ENCODE results near the gene PDE1C. TPM values are rescaled to one million over a fixed set of nuclear protein-coding genes. Genes with fewer than 3 reads are reported as not detected.

PDE1C gene
- polyA plus RNA-seq, 3 donors = 2.5 to 5.0 (median 4.4) TPM

- no peak for DNase-seq
Observed at GRCh38 chr7:31893365-31893764, 176.8 kb downstream of the PDE1C start.

DNA sequence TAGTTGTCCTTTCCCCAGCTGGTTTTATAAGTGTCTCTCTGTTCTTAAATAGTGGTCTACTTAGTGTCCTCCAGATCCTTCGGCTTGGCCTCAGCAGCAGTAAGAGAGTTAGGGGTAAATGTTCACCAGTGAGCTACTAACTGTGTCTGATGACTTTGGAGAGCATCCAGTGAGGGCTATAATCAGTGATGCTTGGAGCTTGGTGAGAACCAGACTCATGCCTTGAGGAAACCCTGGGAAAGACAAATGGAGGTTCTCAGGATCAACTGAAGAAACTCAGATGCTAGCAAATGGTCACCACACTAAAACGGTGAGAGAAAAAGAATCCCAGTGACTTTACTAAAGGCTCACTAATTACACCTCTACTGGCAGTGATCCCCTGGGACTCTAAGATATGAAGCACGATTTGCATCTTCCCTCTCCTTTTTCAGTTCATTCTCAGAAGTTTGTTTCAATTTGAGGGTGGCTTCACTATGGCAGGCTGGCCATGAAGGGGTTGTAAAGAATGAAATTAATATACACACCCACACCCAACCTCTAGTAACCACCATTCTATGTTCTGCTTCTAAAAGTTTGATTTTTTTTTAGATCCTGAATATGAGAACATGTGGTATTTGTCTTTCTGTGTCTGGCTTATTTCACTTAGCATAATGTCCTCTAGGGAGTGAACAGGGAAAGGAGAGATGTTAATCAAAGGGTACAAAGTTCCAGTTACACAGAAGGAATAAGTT lies 177.9 kb downstream of the PDE1C start:
- no peak for DNase-seq

DNA sequence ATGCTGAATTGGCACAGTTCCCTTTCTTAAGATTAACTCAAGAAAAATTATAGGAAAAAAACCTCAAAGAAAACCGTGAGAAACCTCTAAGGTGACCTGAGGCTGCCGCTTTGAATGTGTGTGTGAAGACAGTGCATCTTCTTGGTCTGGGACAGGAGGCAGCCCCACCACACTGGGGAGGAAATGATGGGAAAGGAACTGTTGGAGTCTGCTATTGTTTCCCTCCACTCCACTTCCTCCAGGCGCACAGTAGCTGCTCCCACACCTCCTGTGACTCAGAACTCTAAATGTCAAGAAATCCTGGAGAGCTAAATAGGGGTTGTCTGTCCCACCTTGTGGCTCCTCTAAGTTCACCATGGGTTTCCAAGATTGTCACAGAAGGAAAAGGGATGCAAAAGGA lies 179.4 kb downstream of the PDE1C start:
- no peak for DNase-seq

- DNase-seq = no peak
Observed at GRCh38 chr7:31890198-31890597, 180.0 kb downstream of the PDE1C start.

GRCh38 chr7:31887006-31887405 lies 183.2 kb downstream of the PDE1C start:
- no peak for DNase-seq

DNA sequence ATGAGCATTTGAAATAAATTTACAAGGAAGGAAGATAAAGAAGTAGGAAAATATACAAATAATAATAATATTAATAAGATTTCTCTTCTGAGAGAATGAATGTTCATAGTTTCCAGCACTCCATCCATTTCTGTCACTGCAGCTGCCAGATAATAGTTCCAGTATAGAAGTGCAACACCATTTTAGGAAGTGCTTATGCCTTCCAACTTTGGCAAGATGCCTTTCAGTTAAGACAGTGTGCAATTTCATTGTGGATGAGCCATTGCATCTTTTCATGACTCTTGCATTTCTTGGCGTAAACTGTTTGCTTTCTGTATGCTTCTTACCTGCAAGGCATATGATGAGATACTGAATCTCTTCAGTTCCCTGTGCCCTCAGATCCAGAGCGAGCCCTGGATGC lies 185.0 kb downstream of the PDE1C start:
- DNase-seq = no peak

GRCh38 chr7:31883761-31884164 lies 186.4 kb downstream of the PDE1C start:
- no peak for DNase-seq

GRCh38 chr7:31882187-31882586 lies 188.0 kb downstream of the PDE1C start:
- DNase-seq = no peak

DNA sequence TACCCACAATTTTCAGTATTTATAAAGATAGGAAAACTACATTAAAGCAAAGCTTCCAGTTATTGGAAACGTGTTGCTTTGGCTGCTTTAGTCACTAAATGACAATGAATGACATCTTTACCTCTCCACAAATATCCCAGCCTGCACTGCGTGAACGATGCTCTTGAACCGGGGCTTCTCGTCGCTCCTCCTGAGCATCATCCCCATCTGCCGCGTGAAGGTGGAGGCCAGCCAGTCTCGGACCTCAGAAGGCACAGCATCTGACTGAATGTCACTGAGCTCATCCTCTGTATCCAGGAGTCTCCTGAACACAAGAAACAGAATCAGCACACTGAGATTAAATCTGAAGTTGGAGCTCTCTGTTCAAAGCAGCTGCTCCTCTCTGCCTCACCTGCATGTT lies 191.3 kb downstream of the PDE1C start:
- no peak for DNase-seq

DNA sequence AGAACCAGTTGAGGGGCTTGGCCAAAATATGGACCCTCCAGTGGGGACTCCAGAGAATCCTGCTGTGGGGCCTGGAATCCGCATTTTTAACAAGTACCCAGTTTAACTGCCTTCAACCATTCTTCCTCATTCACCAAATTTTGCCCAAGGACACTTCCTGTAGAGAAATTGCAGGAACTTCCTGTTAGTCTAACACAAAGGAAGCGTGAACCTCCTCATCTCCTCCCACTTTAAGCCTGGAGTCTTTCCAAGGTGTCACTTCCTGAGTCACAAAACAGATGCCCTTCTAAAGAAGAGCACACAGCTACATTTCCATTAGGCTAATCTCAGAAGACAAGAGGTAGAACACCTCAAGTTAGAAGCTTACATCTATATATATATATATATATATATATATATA lies 194.8 kb downstream of the PDE1C start:
- DNase-seq = no peak

DNA sequence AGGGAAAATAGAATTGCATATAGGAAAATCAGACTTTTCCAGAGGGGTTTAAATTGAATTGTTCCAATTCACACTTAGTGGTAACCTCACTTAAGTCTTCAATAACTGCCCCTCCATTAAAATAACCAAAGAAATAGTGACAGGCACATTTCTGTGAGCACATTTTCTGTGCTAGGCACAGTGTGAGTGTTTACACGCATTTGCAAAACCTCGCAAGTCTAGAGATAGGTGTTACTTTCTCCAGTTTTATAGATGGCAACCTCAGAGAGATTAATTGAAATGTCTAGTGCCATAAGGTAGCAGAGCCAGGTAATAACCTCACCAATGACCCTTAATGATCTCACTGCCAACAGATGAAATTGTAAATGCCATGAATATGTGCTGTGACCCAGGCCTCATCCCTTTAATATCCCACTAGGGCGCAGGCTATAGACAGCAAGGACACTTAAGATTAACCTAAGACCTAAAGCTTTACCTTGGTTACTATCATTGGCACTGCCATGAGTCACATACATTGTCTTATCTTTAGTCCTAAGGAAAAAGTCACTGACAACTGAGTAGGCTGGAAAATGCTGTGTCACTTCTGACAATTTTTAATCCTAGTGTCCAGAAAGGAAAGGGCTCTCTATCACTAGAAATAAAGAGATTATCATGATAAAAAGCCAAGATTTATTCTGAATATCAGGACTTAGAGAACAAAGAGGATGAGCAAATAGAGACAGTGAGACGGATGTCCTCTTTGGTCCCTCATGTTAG lies 195.4 kb downstream of the PDE1C start:
- no peak for DNase-seq

DNA sequence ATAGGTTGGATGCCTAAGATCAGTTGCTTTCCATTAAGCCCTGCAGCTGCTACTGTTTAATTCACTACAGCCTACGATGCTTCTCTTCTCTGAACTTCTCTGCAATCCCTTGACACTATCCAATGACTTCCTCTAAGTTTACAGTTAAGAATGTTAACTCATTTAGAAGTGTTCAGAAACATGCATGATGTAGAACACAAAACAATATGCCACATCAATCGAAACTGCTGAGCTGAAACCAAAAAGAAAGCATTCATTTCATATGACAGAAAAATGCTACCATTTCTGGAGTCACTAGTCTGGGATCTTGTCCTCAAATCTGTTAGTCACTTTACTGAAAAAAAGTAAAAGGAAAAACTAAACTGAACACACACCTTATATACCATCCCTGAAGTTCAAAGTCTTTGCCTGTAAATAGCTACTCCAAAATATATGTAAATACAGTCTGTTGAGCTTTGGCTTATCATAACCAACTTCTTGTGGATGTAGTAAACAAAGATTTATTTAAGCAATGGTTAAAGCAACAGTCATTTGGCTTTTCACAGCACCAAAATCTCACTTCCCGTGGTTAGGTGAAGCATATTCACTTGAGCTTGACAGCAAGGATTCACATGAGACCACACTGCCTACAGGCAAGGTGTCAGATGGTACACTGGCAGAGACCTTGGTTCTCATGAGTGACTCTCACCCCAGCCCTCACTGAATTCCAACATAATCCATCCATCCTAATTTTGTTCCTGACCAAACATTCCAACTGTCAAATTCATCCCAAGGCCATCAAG lies 196.2 kb downstream of the PDE1C start:
- DNase-seq = no peak

DNA sequence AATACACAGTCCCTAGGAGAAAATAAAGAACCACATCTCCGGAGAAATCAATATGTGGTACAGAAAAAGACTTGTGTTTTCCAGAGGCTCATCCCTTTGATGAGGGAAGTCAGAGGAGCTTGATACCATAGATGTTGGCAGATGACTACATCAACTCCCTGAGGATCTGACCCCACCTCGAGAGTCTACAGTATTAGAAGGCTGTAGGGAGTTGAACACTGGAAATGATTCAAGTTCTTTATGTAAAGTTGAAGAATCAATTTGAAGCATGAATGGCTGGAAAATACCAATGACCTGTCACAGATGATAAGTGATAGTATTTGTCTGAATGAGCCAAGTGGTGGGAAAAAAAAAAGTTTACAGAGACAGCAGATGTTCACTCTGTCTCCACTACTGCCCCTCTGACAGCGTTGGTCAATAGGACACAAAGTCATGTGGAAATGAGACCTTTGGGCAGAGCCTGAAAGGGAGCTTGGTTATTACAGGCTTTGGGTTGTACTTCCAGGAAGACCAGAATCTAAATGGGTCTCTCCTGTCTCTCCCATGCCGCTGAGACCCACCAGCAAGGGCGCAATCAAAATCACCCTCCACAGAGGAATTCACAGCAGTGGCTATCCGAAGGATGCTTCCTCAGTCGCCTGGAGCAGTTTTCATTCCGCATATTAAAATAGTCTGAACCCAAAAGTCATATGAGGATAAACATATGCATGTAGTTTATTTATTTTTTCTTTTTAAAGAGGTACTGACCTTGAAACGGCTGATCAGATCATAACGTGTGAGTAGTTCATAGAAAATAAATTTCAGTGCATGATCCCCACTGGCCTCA lies 197.4 kb downstream of the PDE1C start:
- no peak for DNase-seq

DNA sequence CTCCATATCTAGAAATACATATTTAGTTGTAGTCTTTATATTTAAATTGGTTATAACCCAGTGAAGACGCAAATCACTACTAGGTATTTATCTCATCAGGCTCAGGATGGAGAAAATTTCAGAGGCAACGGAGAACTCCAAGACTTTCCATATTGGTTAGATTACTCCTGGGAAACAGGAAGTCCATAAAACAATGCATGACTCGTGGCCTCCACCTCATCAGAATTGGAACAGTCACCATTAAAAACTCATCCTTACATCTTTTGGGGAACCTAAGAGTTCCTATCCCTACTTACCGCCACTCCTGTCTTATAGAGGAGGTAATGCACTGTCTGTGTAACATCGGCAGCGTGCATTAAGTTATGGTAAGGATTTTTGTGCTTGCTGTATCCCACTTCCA lies 205.6 kb downstream of the PDE1C start:
- DNase-seq = no peak

DNA sequence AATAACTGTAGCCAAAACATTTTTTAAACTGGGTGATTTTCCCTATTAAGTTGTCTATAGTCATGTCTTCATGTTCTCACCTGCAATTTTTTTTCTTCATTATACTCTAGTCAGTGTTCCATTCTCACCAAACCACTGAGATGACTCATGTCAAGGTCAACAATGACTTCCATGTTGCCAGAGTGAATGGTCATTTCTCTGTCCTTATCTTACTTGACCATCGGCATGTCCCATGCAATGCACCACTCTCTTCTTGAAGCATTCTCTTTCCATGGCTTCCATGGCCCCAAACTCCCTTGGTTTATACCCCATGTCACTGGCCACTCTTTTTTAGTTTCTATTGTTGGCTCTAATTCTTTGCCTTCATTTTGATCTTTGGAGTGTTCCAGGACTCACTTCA lies 209.3 kb downstream of the PDE1C start:
- DNase-seq = no peak

GRCh38 chr7:31858055-31858454 lies 212.2 kb downstream of the PDE1C start:
- DNase-seq = no peak

- no peak for DNase-seq
Observed at GRCh38 chr7:31857172-31857571, 213.0 kb downstream of the PDE1C start.

GRCh38 chr7:31856337-31856736 lies 213.9 kb downstream of the PDE1C start:
- DNase-seq = no peak

- DNase-seq = no peak
Observed at GRCh38 chr7:31855530-31855929, 214.7 kb downstream of the PDE1C start.

GRCh38 chr7:31853380-31853779 lies 216.8 kb downstream of the PDE1C start:
- no peak for DNase-seq

- DNase-seq = no peak
Observed at GRCh38 chr7:31852462-31852861, 217.7 kb downstream of the PDE1C start.

- no peak for DNase-seq
Observed at GRCh38 chr7:31851119-31851518, 219.1 kb downstream of the PDE1C start.
